GM20000 (cell line): ENCODE measurements around the gene FARP1.

Source experiments
- DNase-seq: peaks from one replicate; pipeline ENCODE4 v3.0.0; 2012; ENCODE audit warnings: low spot score
- CTCF ChIP-seq: IDR thresholded peaks from 2 replicates; pipeline ENCODE4 v1.5.1; 2012; ENCODE audit warnings: mild to moderate bottlenecking, control low read depth; ENCODE audit errors: extremely low read depth, missing control alignments

The FARP1 gene

GRCh38 chr13:98141091-98141490, 1.8 kb upstream of the FARP1 start:
- TF ChIP-seq CTCF: no peak
- no peak for DNase-seq

- TF ChIP-seq CTCF: no peak
- no peak for DNase-seq
Observed at GRCh38 chr13:98141509-98142379, 1.1 kb upstream of the FARP1 start.

- DNase-seq: no peak
- TF ChIP-seq CTCF: no peak
Observed at GRCh38 chr13:98143157-98143553, 261 bp downstream of the FARP1 start.

- peak; percentile 36 for DNase-seq
Observed at GRCh38 chr13:98143601-98144026, 720 bp downstream of the FARP1 start.

GRCh38 chr13:98144027-98144741, 1.3 kb downstream of the FARP1 start:
- no peak for DNase-seq
- TF ChIP-seq CTCF: no peak

More at GRCh38 chr13:98143601-98144026, 720 bp downstream of the FARP1 start:
- no peak for TF ChIP-seq CTCF

- no peak for DNase-seq
- no peak for TF ChIP-seq CTCF
Observed at GRCh38 chr13:98144801-98145350, 2.0 kb downstream of the FARP1 start.

GRCh38 chr13:98147521-98147920, 4.6 kb downstream of the FARP1 start:
- TF ChIP-seq CTCF: no peak
- no peak for DNase-seq
